K562 (cell line): Measurements from ENCODE around the gene CRABP1. TPM values are rescaled to one million over a fixed set of nuclear protein-coding genes. Genes with fewer than 3 reads are reported as not detected.

Experiments
- ATAC-seq: fragments of 200-7000 bp; cut with Tn5 transposase; 3 replicates; pipeline ENCODE4 v1.9.1; 2020; ENCODE audit warnings: moderate library complexity
- BruUV-seq: library from RNA; stranded (reverse); fragments of 400-500 nt; replicated peaks from 2 replicates; lab custom pipeline; 2021; lab: Mats Ljungman, UMichigan
- CTCF ChIA-PET: fragments of 300-600 bp; formaldehyde crosslinking; extraction: SDS; loops from one replicate; lab custom pipeline; 2021; ENCODE audit warnings: low intra/inter-chr PET ratio; lab: Yijun Ruan, JAX
- POLR2A ChIA-PET: fragments of 300-600, 350-650 bp; sonication (Branson Sonifier 250); formaldehyde crosslinking; extraction: SDS; loops from one replicate; lab custom pipeline; 2021; ENCODE audit warnings: antibody characterized with exemption, inconsistent platforms; lab: Yijun Ruan, JAX
- DNase-seq, 4 experiments: peaks; one replicate each; pipeline versions ENCODE4 v3.0.0 to v3.0.0-alpha.2; 2011 to 2018; ENCODE audit warnings: low spot score in 3 of 4, mixed read lengths in 3 of 4; ENCODE audit errors: extremely low read depth in 1 of 4
- FAIRE-seq: peaks from 2 replicates; lab custom pipeline; 2011; peaks lifted over from hg19 to GRCh38; lab: Jason Lieb, UNC
- H2AFZ ChIP-seq: 2 replicates; pipeline ENCODE4 v1.6.0; 2011; ENCODE audit warnings: low read depth, low read length, control low read depth, inconsistent platforms
- H3K27ac ChIP-seq: fragments of 200-600 bp; 3 replicates; pipeline ENCODE4 v1.8.0; 2011; ENCODE audit warnings: low read depth, mild to moderate bottlenecking, control low read depth, inconsistent platforms, low read length, moderate library complexity, mixed read lengths; ENCODE audit errors: extremely low read depth
- H3K27me3 ChIP-seq, 2 experiments: fragments of 300-600 bp in 1 of 2; 2 replicates in 1 of 2; 3 replicates in 1 of 2; pipeline versions ENCODE4 v1.6.0 to v1.8.0; 2011; ENCODE audit warnings: inconsistent platforms in 2 of 2, low read length in 2 of 2, mild to moderate bottlenecking in 1 of 2, mixed read lengths in 1 of 2, moderate library complexity in 1 of 2; ENCODE audit not compliant: control insufficient read depth in 2 of 2, insufficient read depth in 2 of 2
- H3K36me3 ChIP-seq: fragments of 300-600 bp; 3 replicates; pipeline ENCODE4 v1.8.0; 2011; ENCODE audit warnings: mild to moderate bottlenecking, low read length, inconsistent platforms; ENCODE audit not compliant: control insufficient read depth, insufficient read depth
- H3K4me1 ChIP-seq, 2 experiments: fragments of 200-600 bp in 1 of 2; replicated peaks in 1 of 2; 2 replicates in 1 of 2; 3 replicates in 1 of 2; pipeline versions ENCODE4 v1.5.1 to v1.8.0; 2011; ENCODE audit warnings: inconsistent platforms in 2 of 2, low read length in 2 of 2, mild to moderate bottlenecking in 1 of 2, mixed read lengths in 1 of 2, moderate library complexity in 1 of 2; ENCODE audit not compliant: control insufficient read depth in 2 of 2, insufficient read depth in 2 of 2
- H3K4me2 ChIP-seq: 2 replicates; pipeline ENCODE4 v1.6.1; 2011; ENCODE audit warnings: low read length, control low read depth, inconsistent platforms, mixed read lengths; ENCODE audit not compliant: insufficient read depth
- H3K4me3 ChIP-seq: fragments of 200-600 bp; sonication (generic), shearing (Covaris generic); 2 replicates; pipeline ENCODE4 v1.5.1; 2016; ENCODE audit warnings: control low read depth, inconsistent platforms
- H3K79me2 ChIP-seq: fragments of 200-600 bp; 3 replicates; pipeline ENCODE4 v1.8.0; 2011; ENCODE audit warnings: low read length, inconsistent platforms; ENCODE audit not compliant: control insufficient read depth, insufficient read depth
- H3K9ac ChIP-seq, 2 experiments: 2 replicates each; pipeline versions ENCODE4 v1.6.0 to v1.6.1; 2011; ENCODE audit warnings: low read depth in 2 of 2, low read length in 2 of 2, control low read depth in 1 of 2, inconsistent platforms in 1 of 2, mild to moderate bottlenecking in 1 of 2, mixed read lengths in 1 of 2; ENCODE audit not compliant: insufficient read depth in 1 of 2
- H3K9me1 ChIP-seq: one replicate; pipeline ENCODE4 v1.6.0; 2011; ENCODE audit warnings: inconsistent platforms, mild to moderate bottlenecking, low read length, moderate library complexity; ENCODE audit not compliant: control insufficient read depth, insufficient read depth
- H3K9me3 ChIP-seq: replicated peaks from 2 replicates; pipeline ENCODE4 v1.5.1; 2011; ENCODE audit warnings: low read depth, low read length, inconsistent platforms; ENCODE audit not compliant: control insufficient read depth, insufficient read depth
- H4K20me1 ChIP-seq: replicated peaks from 2 replicates; pipeline ENCODE4 v1.6.1; 2011; ENCODE audit warnings: low read length, inconsistent platforms, mixed read lengths; ENCODE audit not compliant: control insufficient read depth, insufficient read depth
- DMBX1 ChIP-seq: fragments of 250-450 bp; sonication (Bioruptor Pico); IDR thresholded peaks from 2 replicates; pipeline ENCODE4 v1.8.0; 2022; ENCODE audit warnings: inconsistent platforms, mild to moderate bottlenecking, moderate library complexity, borderline replicate concordance
- FOXA1 ChIP-seq: fragments of 450-650 bp; IDR thresholded peaks from 2 replicates; pipeline ENCODE4 v1.6.1; 2016; ENCODE audit warnings: mild to moderate bottlenecking, borderline replicate concordance
- HDGF ChIP-seq: fragments of 450-650 bp; IDR thresholded peaks from 2 replicates; pipeline ENCODE4 v1.6.1; 2016
- HEY1 ChIP-seq: fragments of 250-450 bp; sonication (Bioruptor Pico); IDR thresholded peaks from 2 replicates; pipeline ENCODE4 v1.5.0; 2020; ENCODE audit warnings: mild to moderate bottlenecking, moderate library complexity, borderline replicate concordance
- MCM2 ChIP-seq: fragments of 450-650 bp; IDR thresholded peaks from 2 replicates; pipeline ENCODE4 v1.6.1; 2017; ENCODE audit warnings: low read depth, mild to moderate bottlenecking
- SPI1 ChIP-seq: IDR thresholded peaks from 2 replicates; pipeline ENCODE4 v1.6.1; 2011; ENCODE audit warnings: low read depth, low read length, control low read depth, borderline replicate concordance
- TBL1XR1 ChIP-seq, 2 experiments: IDR thresholded peaks; 2 replicates each; pipeline ENCODE4 v1.6.1; 2012; ENCODE audit warnings: improper control_type of control experiment in 2 of 2, low read length in 2 of 2, mild to moderate bottlenecking in 1 of 2
- WHSC1 ChIP-seq: IDR thresholded peaks from one replicate; pipeline ENCODE4 v1.6.1; 2012; ENCODE audit warnings: low read length, control low read depth, inconsistent platforms
- ZBTB8A ChIP-seq: fragments of 450-650 bp; IDR thresholded peaks from 2 replicates; pipeline ENCODE4 v1.6.1; 2018; ENCODE audit warnings: mild to moderate bottlenecking, moderate library complexity; ENCODE audit not compliant: partially characterized antibody
- ZNF124 ChIP-seq: sonication (generic); formaldehyde crosslinking; IDR thresholded peaks from 2 replicates; pipeline ENCODE4 v1.8.1; 2022; ENCODE audit warnings: missing genetic modification reagents
- WGBS: fragments of 100-300 bp; shearing (Covaris generic); methylation state at CpG from one replicate; pipeline ENCODE4 v1.1.6; 2016; ENCODE audit warnings: low coverage, mixed read lengths; ENCODE audit not compliant: insufficient coverage; ENCODE audit errors: missing lambda C conversion rate; 5-methylcytosine and 5-hydroxymethylcytosine counted together
- in situ Hi-C: fragments of 300-500 bp; cut with MboI; formaldehyde crosslinking; loops from 4 replicates; pipeline ENCODE4 v1.15.0; 2018; ENCODE audit warnings: inconsistent platforms, mixed read lengths
- intact Hi-C: fragments of 100-400 bp; cut with micrococcal nuclease; formaldehyde crosslinking; loops from 2 replicates; pipeline ENCODE4 v1.14.2; 2022
- polyA plus RNA-seq, 8 experiments: library from polyadenylated mRNA; depleted of rRNA in 4 of 8; stranded (reverse) in 5 of 8; unstranded in 3 of 8; fragments of >200 nt; fragmentation: Nextera tagmentation in 2 of 8; fragmentation: Illumina TruSeq in 1 of 8; extraction: Ambion mirVana in 2 of 8; extraction: Trizol in 1 of 8; gene quantifications; 2 replicates each; pipeline versions ENCODE4 v1.2.1 to v1.2.3, GENCODE V29; 2011 to 2014; ENCODE audit warnings: inconsistent platforms in 1 of 8, missing spikeins in 1 of 8
- total RNA-seq, 7 experiments: library from RNA; depleted of rRNA in 6 of 7; stranded (reverse); fragments of >200 nt in 6 of 7; fragmentation: Illumina TruSeq in 2 of 7; extraction: Trizol in 2 of 7; gene quantifications; 2 replicates each; pipeline versions ENCODE4 v1.2.1 to v1.2.3, GENCODE V29; 2011 to 2021; ENCODE audit warnings: low replicate concordance in 1 of 7
- TF ChIP-seq, protein P1 (sequence below): fragments of 150-350 bp; conservative IDR thresholded peaks from 2 replicates; pipeline ENCODE4 v1.6.1; 2014; ENCODE audit warnings: low read length
- TF ChIP-seq, protein P2 (sequence below): fragments of 250-450 bp; sonication (Bioruptor Pico); IDR thresholded peaks from 2 replicates; pipeline ENCODE4 v1.4.0; 2020; ENCODE audit warnings: mild to moderate bottlenecking, moderate library complexity, borderline replicate concordance
- TF ChIP-seq, protein P3 (sequence below): sonication (generic); formaldehyde crosslinking; IDR thresholded peaks from 2 replicates; pipeline ENCODE4 v1.8.0; 2023; ENCODE audit warnings: mild to moderate bottlenecking, missing genetic modification reagents

Gene CRABP1
- total and polyA plus RNA-seq, 9 of the 15 experiments (the other 6 are each of a cell fraction or from before 2014, with no cell fraction given): 0.60 TPM; not detected in 8

DNA sequence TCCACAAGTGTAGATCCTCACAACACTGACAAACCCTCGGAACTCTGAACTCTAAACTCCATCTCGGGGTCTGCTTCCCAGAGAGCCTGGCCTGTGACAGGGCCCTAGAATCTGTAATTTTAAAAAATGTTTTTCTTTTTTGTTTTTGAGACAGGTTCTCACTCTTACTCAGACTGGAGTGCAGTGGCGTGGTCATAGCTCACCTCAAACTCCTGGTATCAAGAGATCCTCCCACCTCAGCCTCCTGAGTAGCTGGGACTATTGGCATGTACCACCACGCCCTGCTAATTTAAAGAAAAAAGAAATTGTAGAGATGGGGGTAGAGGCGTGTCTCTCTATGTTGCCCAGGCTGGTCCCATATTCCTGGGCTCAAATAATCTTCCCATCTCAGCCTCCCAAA is 26.2 kb downstream of the CRABP1 start (continued):
- TF ChIP-seq, protein P1, sequence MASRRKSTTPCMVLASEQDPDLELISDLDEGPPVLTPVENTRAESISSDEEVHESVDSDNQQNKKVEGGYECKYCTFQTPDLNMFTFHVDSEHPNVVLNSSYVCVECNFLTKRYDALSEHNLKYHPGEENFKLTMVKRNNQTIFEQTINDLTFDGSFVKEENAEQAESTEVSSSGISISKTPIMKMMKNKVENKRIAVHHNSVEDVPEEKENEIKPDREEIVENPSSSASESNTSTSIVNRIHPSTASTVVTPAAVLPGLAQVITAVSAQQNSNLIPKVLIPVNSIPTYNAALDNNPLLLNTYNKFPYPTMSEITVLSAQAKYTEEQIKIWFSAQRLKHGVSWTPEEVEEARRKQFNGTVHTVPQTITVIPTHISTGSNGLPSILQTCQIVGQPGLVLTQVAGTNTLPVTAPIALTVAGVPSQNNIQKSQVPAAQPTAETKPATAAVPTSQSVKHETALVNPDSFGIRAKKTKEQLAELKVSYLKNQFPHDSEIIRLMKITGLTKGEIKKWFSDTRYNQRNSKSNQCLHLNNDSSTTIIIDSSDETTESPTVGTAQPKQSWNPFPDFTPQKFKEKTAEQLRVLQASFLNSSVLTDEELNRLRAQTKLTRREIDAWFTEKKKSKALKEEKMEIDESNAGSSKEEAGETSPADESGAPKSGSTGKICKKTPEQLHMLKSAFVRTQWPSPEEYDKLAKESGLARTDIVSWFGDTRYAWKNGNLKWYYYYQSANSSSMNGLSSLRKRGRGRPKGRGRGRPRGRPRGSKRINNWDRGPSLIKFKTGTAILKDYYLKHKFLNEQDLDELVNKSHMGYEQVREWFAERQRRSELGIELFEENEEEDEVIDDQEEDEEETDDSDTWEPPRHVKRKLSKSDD: no peak
- TF ChIP-seq FOXA1: no peak
- TF ChIP-seq, protein P2, sequence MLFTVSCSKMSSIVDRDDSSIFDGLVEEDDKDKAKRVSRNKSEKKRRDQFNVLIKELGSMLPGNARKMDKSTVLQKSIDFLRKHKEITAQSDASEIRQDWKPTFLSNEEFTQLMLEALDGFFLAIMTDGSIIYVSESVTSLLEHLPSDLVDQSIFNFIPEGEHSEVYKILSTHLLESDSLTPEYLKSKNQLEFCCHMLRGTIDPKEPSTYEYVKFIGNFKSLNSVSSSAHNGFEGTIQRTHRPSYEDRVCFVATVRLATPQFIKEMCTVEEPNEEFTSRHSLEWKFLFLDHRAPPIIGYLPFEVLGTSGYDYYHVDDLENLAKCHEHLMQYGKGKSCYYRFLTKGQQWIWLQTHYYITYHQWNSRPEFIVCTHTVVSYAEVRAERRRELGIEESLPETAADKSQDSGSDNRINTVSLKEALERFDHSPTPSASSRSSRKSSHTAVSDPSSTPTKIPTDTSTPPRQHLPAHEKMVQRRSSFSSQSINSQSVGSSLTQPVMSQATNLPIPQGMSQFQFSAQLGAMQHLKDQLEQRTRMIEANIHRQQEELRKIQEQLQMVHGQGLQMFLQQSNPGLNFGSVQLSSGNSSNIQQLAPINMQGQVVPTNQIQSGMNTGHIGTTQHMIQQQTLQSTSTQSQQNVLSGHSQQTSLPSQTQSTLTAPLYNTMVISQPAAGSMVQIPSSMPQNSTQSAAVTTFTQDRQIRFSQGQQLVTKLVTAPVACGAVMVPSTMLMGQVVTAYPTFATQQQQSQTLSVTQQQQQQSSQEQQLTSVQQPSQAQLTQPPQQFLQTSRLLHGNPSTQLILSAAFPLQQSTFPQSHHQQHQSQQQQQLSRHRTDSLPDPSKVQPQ: no peak

DNA sequence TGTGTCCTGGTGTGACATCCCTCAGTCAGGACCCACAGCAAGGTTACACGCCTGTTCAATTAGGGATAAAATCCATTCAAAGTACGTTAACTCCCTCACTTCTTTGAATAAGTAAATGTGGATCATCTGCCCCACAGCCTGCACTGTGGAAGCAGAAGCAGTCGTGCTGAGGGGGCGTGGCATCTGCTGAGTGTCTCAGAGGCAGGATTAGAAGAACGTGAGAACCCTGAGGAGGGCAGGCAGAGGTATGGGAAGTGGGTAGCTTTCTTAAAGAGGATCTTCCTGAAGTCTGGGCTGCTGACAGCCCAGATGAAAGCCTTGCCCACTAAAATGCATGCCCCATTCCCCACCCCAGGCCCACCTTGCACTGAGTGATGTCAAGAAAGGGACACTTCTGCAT is 28.5 kb downstream of the CRABP1 start:
- Histone ChIP-seq H2AFZ (no peak overlapping the region), H3K9me3 (no peaks in the 10 kb centered on the region), H3K4me1 (peaks cover 0 to 4% of the 10 kb centered on the region in 2 experiments; a peak in 1 of 5 replicates), H3K4me3 (no peak overlapping the region), H3K9me1 (no peaks in the 10 kb centered on the region), H3K79me2 (no peaks in the 10 kb centered on the region), H3K27me3 (peaks cover 23 to 47% of the 10 kb centered on the region in 2 experiments; a peak in 4 of 5 replicates), H3K4me2 (no peak overlapping the region), H3K36me3 (no peaks in the 10 kb centered on the region), H3K27ac (no peak overlapping the region), H3K9ac (no peak overlapping the region), H4K20me1 (no peaks in the 10 kb centered on the region)
- intact Hi-C loops (no loop called here), in situ Hi-C loops (no loop called here)
- WGBS: 0% methylated on average over 5 of the region's 5 CpGs
- ChIA-PET POLR2A (interaction anchor here (0.7 kb wide), 1 partner anchor 20 kb away, joined by 5 read pairs; no protein-coding TSS in a partner anchor), CTCF (no interaction called here)
- FAIRE-seq: peak; percentile 15
- no peak for DNase-seq
- BruUV-seq: no TSS peak
- peak; percentile 33; the same call in 1 of the 3 replicates for ATAC-seq
- TF ChIP-seq HEY1: no peak
- TF ChIP-seq, protein P3, sequence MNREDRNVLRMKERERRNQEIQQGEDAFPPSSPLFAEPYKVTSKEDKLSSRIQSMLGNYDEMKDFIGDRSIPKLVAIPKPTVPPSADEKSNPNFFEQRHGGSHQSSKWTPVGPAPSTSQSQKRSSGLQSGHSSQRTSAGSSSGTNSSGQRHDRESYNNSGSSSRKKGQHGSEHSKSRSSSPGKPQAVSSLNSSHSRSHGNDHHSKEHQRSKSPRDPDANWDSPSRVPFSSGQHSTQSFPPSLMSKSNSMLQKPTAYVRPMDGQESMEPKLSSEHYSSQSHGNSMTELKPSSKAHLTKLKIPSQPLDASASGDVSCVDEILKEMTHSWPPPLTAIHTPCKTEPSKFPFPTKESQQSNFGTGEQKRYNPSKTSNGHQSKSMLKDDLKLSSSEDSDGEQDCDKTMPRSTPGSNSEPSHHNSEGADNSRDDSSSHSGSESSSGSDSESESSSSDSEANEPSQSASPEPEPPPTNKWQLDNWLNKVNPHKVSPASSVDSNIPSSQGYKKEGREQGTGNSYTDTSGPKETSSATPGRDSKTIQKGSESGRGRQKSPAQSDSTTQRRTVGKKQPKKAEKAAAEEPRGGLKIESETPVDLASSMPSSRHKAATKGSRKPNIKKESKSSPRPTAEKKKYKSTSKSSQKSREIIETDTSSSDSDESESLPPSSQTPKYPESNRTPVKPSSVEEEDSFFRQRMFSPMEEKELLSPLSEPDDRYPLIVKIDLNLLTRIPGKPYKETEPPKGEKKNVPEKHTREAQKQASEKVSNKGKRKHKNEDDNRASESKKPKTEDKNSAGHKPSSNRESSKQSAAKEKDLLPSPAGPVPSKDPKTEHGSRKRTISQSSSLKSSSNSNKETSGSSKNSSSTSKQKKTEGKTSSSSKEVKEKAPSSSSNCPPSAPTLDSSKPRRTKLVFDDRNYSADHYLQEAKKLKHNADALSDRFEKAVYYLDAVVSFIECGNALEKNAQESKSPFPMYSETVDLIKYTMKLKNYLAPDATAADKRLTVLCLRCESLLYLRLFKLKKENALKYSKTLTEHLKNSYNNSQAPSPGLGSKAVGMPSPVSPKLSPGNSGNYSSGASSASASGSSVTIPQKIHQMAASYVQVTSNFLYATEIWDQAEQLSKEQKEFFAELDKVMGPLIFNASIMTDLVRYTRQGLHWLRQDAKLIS: no peak
- no peak for TF ChIP-seq DMBX1 (CRISPR knock-in tag)
- TF ChIP-seq WHSC1: no peak
- TF ChIP-seq SPI1: no peak
- no peak for TF ChIP-seq TBL1XR1 (IDR thresholded peaks at IDR 0.05; ENCODE audit: low read length in 2 of 2)
- no peak for TF ChIP-seq HDGF
- TF ChIP-seq MCM2: no peak
- TF ChIP-seq ZBTB8A: no peak
- no peak for TF ChIP-seq ZNF124 (CRISPR knock-in tag)
